ENCODE results near the gene ACP7. TPM values are rescaled to one million over a fixed set of nuclear protein-coding genes. Genes with fewer than 3 reads are reported as not detected.

ACP7 gene
- total and polyA plus RNA-seq, 2 experiments from 2014 or later: 0.27 to 0.45 TPM

DNA sequence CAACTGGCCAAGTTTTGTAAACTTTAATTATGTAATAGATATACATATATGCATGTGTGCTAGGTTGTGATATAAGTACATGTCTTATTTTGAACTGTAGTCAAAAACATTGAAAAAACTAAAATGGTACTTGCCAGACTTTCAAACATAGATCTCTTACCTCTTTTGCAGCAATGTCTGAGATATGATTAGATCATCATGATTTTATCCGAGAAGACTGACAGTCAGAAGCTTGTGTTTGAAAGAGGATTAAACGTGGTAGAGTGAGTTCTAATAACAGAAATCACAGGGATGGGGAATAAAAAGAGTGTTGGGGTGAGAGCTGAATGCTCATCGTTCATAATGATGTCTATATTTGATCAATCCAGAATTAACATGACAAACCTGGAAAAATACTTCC lies 18.2 kb upstream of the ACP7 start:
- no peaks in the 10 kb centered on the region; the same call in 1 of the 2 replicates for H3K9me2 ChIP-seq (ENCODE audit: insufficient read depth)
- no peaks in the 10 kb centered on the region for H4K20me1 ChIP-seq (replicated peaks; ENCODE audit: insufficient read depth)
- DNase-seq (ENCODE audit: low spot score) (no peak), ATAC-seq (no peak)
- H3K27ac ChIP-seq (ENCODE audit: low read depth): no peak overlapping the region
- no peaks in the 10 kb centered on the region for H3K4me1 ChIP-seq (ENCODE audit: insufficient read depth)
- no peaks in the 10 kb centered on the region for H3K27me3 ChIP-seq (ENCODE audit: insufficient read depth)
- H3F3A ChIP-seq (replicated peaks; ENCODE audit: low read depth): no peaks in the 10 kb centered on the region
- H3K9me3 Mint-ChIP-seq: peaks cover 12% of the 10 kb centered on the region
- no peaks in the 10 kb centered on the region for H3K36me3 ChIP-seq (ENCODE audit: insufficient read depth)
- peaks cover 2% of the 10 kb centered on the region for H3K27me3 Mint-ChIP-seq (ENCODE audit: insufficient read depth, low read depth, poor library complexity)
- no peak overlapping the region for H3K4me3 ChIP-seq
- H3K36me3 Mint-ChIP-seq (ENCODE audit: low read depth): no peaks in the 10 kb centered on the region
- no peak overlapping the region for H3K27ac Mint-ChIP-seq
- no peaks in the 10 kb centered on the region for H3K4me1 Mint-ChIP-seq
- no peak overlapping the region for H2AFZ ChIP-seq
- H3K79me2 ChIP-seq (replicated peaks; ENCODE audit: insufficient read depth): no peaks in the 10 kb centered on the region
- no peak overlapping the region for H3K4me2 ChIP-seq
- no peak for TF ChIP-seq STAT1 (IDR thresholded peaks at IDR 0.05; ENCODE audit: unreplicated experiment)
- no peak for TF ChIP-seq CREB1 (CRISPR knock-in tag; IDR thresholded peaks at IDR 0.05; ENCODE audit: low read depth)
- no peak for TF ChIP-seq NANOG (IDR thresholded peaks at IDR 0.05; ENCODE audit: borderline replicate concordance)
- TF ChIP-seq, protein P1, sequence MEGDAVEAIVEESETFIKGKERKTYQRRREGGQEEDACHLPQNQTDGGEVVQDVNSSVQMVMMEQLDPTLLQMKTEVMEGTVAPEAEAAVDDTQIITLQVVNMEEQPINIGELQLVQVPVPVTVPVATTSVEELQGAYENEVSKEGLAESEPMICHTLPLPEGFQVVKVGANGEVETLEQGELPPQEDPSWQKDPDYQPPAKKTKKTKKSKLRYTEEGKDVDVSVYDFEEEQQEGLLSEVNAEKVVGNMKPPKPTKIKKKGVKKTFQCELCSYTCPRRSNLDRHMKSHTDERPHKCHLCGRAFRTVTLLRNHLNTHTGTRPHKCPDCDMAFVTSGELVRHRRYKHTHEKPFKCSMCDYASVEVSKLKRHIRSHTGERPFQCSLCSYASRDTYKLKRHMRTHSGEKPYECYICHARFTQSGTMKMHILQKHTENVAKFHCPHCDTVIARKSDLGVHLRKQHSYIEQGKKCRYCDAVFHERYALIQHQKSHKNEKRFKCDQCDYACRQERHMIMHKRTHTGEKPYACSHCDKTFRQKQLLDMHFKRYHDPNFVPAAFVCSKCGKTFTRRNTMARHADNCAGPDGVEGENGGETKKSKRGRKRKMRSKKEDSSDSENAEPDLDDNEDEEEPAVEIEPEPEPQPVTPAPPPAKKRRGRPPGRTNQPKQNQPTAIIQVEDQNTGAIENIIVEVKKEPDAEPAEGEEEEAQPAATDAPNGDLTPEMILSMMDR (conservative IDR thresholded peaks at IDR 0.05; ENCODE audit: low read depth in 2 of 2): no peak
- TF ChIP-seq JUNB (IDR thresholded peaks at IDR 0.05; ENCODE audit: unreplicated experiment): no peak
- TF ChIP-seq ZNF114 (CRISPR knock-in tag; IDR thresholded peaks at IDR 0.05): no peak
- TF ChIP-seq ZNF331 (CRISPR knock-in tag; IDR thresholded peaks at IDR 0.05; ENCODE audit: low read depth): no peak
- TF ChIP-seq EZH2phosphoT487 (IDR thresholded peaks at IDR 0.05; ENCODE audit: unreplicated experiment): no peak
- TF ChIP-seq, protein P2, sequence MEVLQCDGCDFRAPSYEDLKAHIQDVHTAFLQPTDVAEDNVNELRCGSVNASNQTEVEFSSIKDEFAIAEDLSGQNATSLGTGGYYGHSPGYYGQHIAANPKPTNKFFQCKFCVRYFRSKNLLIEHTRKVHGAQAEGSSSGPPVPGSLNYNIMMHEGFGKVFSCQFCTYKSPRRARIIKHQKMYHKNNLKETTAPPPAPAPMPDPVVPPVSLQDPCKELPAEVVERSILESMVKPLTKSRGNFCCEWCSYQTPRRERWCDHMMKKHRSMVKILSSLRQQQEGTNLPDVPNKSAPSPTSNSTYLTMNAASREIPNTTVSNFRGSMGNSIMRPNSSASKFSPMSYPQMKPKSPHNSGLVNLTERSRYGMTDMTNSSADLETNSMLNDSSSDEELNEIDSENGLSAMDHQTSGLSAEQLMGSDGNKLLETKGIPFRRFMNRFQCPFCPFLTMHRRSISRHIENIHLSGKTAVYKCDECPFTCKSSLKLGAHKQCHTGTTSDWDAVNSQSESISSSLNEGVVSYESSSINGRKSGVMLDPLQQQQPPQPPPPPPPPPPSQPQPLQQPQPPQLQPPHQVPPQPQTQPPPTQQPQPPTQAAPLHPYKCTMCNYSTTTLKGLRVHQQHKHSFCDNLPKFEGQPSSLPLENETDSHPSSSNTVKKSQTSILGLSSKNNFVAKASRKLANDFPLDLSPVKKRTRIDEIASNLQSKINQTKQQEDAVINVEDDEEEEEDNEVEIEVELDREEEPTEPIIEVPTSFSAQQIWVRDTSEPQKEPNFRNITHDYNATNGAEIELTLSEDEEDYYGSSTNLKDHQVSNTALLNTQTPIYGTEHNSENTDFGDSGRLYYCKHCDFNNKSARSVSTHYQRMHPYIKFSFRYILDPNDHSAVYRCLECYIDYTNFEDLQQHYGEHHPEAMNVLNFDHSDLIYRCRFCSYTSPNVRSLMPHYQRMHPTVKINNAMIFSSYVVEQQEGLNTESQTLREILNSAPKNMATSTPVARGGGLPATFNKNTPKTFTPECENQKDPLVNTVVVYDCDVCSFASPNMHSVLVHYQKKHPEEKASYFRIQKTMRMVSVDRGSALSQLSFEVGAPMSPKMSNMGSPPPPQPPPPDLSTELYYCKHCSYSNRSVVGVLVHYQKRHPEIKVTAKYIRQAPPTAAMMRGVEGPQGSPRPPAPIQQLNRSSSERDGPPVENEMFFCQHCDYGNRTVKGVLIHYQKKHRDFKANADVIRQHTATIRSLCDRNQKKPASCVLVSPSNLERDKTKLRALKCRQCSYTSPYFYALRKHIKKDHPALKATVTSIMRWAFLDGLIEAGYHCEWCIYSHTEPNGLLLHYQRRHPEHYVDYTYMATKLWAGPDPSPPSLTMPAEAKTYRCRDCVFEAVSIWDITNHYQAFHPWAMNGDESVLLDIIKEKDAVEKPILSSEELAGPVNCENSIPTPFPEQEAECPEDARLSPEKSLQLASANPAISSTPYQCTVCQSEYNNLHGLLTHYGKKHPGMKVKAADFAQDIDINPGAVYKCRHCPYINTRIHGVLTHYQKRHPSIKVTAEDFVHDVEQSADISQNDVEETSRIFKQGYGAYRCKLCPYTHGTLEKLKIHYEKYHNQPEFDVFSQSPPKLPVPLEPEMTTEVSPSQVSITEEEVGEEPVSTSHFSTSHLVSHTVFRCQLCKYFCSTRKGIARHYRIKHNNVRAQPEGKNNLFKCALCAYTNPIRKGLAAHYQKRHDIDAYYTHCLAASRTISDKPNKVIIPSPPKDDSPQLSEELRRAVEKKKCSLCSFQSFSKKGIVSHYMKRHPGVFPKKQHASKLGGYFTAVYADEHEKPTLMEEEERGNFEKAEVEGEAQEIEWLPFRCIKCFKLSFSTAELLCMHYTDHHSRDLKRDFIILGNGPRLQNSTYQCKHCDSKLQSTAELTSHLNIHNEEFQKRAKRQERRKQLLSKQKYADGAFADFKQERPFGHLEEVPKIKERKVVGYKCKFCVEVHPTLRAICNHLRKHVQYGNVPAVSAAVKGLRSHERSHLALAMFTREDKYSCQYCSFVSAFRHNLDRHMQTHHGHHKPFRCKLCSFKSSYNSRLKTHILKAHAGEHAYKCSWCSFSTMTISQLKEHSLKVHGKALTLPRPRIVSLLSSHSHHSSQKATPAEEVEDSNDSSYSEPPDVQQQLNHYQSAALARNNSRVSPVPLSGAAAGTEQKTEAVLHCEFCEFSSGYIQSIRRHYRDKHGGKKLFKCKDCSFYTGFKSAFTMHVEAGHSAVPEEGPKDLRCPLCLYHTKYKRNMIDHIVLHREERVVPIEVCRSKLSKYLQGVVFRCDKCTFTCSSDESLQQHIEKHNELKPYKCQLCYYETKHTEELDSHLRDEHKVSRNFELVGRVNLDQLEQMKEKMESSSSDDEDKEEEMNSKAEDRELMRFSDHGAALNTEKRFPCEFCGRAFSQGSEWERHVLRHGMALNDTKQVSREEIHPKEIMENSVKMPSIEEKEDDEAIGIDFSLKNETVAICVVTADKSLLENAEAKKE (CRISPR knock-in tag; IDR thresholded peaks at IDR 0.05): no peak
- TF ChIP-seq, protein P3, sequence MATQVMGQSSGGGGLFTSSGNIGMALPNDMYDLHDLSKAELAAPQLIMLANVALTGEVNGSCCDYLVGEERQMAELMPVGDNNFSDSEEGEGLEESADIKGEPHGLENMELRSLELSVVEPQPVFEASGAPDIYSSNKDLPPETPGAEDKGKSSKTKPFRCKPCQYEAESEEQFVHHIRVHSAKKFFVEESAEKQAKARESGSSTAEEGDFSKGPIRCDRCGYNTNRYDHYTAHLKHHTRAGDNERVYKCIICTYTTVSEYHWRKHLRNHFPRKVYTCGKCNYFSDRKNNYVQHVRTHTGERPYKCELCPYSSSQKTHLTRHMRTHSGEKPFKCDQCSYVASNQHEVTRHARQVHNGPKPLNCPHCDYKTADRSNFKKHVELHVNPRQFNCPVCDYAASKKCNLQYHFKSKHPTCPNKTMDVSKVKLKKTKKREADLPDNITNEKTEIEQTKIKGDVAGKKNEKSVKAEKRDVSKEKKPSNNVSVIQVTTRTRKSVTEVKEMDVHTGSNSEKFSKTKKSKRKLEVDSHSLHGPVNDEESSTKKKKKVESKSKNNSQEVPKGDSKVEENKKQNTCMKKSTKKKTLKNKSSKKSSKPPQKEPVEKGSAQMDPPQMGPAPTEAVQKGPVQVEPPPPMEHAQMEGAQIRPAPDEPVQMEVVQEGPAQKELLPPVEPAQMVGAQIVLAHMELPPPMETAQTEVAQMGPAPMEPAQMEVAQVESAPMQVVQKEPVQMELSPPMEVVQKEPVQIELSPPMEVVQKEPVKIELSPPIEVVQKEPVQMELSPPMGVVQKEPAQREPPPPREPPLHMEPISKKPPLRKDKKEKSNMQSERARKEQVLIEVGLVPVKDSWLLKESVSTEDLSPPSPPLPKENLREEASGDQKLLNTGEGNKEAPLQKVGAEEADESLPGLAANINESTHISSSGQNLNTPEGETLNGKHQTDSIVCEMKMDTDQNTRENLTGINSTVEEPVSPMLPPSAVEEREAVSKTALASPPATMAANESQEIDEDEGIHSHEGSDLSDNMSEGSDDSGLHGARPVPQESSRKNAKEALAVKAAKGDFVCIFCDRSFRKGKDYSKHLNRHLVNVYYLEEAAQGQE (IDR thresholded peaks at IDR 0.05; ENCODE audit: unreplicated experiment): no peak
- TF ChIP-seq, protein P4, sequence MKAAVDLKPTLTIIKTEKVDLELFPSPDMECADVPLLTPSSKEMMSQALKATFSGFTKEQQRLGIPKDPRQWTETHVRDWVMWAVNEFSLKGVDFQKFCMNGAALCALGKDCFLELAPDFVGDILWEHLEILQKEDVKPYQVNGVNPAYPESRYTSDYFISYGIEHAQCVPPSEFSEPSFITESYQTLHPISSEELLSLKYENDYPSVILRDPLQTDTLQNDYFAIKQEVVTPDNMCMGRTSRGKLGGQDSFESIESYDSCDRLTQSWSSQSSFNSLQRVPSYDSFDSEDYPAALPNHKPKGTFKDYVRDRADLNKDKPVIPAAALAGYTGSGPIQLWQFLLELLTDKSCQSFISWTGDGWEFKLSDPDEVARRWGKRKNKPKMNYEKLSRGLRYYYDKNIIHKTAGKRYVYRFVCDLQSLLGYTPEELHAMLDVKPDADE (IDR thresholded peaks at IDR 0.05): no peak
- TF ChIP-seq POLR2AphosphoS5 (IDR thresholded peaks at IDR 0.05; ENCODE audit: low read depth): no peak
- TF ChIP-seq EZH2 (IDR thresholded peaks at IDR 0.05; ENCODE audit: low read depth, unreplicated experiment): no peak
- no peak overlapping the region for H3K4me3 Mint-ChIP-seq
